GM12874 (cell line): ENCODE measurements around the gene ITSN1.

Experiments
- CTCF ChIP-seq: IDR thresholded peaks from 2 replicates; pipeline ENCODE4 v1.5.1; 2011; ENCODE audit warnings: low read depth, mild to moderate bottlenecking, control low read depth, low read length, moderate library complexity; ENCODE audit not compliant: insufficient read depth

Gene ITSN1

GRCh38 chr21:33721081-33721480 lies 78.8 kb downstream of the ITSN1 start:
- TF ChIP-seq CTCF = no peak

DNA sequence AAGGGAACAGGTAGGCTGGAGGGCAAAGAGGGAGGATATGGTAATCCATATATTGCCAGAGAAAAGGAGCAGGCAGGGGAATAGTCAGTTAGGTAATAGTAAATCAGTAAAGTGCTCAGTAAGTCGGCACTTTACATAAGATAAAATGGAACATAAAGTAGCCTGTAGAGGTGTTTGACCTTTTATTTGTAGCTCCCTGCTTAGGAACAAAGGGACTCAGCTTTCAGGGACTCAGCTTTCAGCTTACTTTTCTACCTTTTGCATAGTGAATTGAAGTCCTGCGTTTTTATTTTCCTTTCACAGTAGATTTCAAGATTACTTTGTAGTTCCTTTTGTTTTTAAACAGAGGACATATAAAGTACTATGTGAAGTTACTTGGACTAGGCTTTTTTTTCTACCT lies 87.3 kb downstream of the ITSN1 start:
- TF ChIP-seq CTCF = no peak

DNA sequence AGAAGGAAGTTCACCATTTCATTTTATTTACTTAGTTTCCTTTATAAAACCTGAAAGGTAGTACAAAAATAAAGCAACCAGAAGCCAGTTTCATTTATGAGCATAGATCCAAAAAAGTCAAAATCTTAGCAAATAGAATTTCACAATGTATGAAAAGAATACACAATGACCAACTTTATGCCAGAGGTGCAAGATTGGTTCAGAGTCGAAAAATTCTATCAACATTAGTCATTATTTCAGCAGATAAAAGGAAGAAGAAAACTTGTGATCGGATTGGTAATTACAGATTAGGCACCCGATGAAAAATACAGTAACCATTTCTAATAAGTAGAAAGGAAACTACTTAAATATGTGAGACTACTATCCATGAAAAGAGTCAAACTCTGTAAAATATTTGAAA lies 89.1 kb downstream of the ITSN1 start:
- TF ChIP-seq CTCF = no peak

DNA sequence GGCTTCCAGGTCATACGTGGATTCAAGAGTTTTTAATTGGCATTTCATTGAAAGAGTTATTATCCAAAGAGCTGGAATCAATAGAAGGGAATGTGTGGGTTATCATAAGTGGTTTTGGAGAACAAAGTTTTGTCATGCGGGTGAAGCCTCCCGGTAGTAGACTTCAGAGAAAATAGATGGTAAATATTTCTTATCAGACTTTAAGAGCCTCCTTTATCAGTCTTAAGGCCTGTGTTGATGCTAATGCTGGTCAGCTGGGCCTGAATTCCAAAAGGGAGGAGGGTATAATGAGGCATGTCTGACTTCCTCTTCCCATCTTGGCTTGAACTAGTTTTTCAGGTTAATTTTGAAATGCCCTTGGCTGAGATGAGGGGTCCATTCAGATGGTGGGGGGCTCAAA lies 89.7 kb downstream of the ITSN1 start:
- no peak for TF ChIP-seq CTCF

DNA sequence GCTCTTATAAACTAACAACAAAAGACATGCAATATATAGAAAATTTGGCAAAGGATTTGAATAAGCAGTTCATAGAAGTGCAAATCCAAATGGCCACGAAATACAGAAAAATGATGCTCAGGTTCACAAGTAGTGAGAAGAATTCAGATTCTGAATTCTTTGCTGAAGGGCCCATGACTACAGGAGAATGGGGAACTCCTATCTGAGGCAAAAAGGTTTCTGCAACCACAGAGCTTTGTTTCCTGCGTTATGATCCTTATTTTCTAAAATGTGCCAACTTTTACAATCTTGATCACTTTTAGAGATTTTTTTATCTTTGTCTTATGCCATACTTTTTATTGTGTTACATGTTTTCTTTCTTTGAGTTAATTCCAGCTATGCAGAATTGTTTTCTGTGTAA lies 91.3 kb downstream of the ITSN1 start:
- no peak for TF ChIP-seq CTCF

DNA sequence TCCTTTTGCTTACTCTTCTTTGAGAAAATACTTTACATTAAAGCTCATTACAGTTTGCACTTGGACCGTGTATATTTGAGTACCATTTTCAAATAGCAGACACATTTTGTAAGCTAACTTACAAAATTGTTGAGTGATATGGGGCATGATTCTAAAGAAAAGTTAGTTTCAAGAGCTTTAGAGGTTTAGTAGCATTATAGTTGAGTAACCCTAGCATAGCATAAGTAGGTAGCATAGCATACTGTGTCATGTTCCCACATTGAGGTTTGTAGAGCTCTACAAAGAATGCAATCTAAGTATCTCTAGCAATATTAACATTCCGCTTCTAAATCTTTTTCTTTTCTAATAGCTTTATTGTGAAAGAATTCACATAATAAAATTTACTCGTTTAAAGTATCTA lies 92.0 kb downstream of the ITSN1 start:
- no peak for TF ChIP-seq CTCF

DNA sequence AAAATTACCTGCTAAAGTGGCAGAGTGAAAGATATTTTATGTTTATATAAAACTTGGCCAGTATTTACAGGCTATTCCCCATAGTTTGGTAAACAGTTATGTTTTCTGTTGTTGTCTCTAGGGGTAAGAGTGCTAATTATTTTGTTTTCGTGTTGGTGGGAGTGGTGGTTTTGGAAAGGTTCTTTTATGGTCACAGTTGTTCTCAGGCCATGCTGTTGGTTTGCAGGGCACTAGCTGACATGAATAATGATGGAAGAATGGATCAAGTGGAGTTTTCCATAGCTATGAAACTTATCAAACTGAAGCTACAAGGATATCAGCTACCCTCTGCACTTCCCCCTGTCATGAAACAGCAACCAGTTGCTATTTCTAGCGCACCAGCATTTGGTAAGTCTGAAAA lies 92.5 kb downstream of the ITSN1 start:
- TF ChIP-seq CTCF = no peak

DNA sequence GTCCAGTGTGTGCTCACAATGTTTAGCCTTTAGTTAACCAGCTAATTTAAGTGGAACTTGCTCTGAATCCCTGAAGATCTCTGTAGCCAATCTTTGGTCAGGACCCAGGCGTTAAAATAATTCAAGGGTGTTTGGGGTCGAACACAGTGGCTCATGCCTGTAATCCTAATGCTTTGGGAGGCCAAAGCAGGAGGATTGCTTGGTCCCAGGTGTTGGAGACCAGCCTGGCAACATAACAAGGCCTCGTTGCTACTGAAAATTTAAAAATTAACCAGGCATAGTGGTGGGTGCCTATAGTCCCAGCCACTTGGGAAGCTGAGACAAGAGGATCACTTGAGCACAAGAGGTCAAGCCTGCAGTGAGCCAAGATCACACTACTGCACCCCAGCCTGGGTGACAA lies 94.3 kb downstream of the ITSN1 start:
- TF ChIP-seq CTCF = no peak
